PFSK-1 (cell line): ENCODE results near the gene SP6.

Experiments used
- POLR2AphosphoS5 ChIP-seq: IDR thresholded peaks from 2 replicates; pipeline ENCODE4 v1.6.1; 2012; ENCODE audit warnings: low read depth, mild to moderate bottlenecking, control low read depth, low read length, moderate library complexity
- TF ChIP-seq, protein P1 (sequence below), 2 experiments: IDR thresholded peaks; 2 replicates each; pipeline versions ENCODE4 v1.6.1 to v1.8.0; 2011 to 2012; ENCODE audit warnings: low read depth in 2 of 2, low read length in 2 of 2, control low read depth in 1 of 2, inconsistent platforms in 1 of 2, mild to moderate bottlenecking in 1 of 2, moderate library complexity in 1 of 2; ENCODE audit not compliant: insufficient read depth in 1 of 2

DNA sequence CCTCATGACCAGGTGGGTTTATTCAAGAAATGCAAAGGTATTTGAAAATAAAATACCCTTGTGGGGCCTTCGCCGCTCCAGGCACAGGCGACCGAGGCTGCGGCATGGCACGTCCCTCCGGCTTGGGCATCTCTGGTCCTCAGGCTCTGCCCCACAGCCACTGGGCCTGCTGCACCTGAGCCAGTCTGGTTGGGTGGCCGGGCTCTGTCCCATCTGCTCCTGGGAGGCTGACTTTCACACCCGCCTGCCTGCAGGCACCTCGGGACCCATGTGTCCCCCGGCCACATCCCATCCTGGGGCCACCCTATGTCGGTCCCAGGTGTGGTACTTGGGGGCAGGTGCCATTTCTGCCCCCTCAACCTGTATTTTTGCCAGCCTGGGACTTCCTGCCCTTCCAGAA is 50.3 kb downstream of the SP6 start:
- no peak for TF ChIP-seq POLR2AphosphoS5
- TF ChIP-seq, protein P1, sequence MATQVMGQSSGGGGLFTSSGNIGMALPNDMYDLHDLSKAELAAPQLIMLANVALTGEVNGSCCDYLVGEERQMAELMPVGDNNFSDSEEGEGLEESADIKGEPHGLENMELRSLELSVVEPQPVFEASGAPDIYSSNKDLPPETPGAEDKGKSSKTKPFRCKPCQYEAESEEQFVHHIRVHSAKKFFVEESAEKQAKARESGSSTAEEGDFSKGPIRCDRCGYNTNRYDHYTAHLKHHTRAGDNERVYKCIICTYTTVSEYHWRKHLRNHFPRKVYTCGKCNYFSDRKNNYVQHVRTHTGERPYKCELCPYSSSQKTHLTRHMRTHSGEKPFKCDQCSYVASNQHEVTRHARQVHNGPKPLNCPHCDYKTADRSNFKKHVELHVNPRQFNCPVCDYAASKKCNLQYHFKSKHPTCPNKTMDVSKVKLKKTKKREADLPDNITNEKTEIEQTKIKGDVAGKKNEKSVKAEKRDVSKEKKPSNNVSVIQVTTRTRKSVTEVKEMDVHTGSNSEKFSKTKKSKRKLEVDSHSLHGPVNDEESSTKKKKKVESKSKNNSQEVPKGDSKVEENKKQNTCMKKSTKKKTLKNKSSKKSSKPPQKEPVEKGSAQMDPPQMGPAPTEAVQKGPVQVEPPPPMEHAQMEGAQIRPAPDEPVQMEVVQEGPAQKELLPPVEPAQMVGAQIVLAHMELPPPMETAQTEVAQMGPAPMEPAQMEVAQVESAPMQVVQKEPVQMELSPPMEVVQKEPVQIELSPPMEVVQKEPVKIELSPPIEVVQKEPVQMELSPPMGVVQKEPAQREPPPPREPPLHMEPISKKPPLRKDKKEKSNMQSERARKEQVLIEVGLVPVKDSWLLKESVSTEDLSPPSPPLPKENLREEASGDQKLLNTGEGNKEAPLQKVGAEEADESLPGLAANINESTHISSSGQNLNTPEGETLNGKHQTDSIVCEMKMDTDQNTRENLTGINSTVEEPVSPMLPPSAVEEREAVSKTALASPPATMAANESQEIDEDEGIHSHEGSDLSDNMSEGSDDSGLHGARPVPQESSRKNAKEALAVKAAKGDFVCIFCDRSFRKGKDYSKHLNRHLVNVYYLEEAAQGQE (IDR thresholded peaks at IDR 0.05; ENCODE audit: insufficient read depth in 1 of 2, low read depth in 2 of 2, low read length in 2 of 2), result no peak
